Hypothalamus (tissue), 51 donors: ENCODE measurements around the gene TARP.

Source experiments
- DNase-seq, 51 donors: peaks; one replicate each; lab custom pipeline; 2025; lab: John Stamatoyannopoulos, UW

TARP gene

GRCh38 chr7:38222481-38223096 lies 50.8 kb downstream of the TARP start:
- peak in 2 of 51 donors; percentile 16 to 41 for DNase-seq

GRCh38 chr7:38220452-38220851 lies 53.0 kb downstream of the TARP start:
- no peak for DNase-seq

GRCh38 chr7:38217672-38218071 lies 55.8 kb downstream of the TARP start:
- DNase-seq = peak in 2 of 51 donors; percentile 3 to 11

- DNase-seq = peak in 47 of 51 donors; percentile 5 to 83 (median 55)
Observed at GRCh38 chr7:38215735-38216670, 57.4 kb downstream of the TARP start.

- no peak for DNase-seq
Observed at GRCh38 chr7:38215115-38215514, 58.3 kb downstream of the TARP start.

GRCh38 chr7:38211940-38212339 lies 61.5 kb downstream of the TARP start:
- peak in 19 of 51 donors; percentile 6 to 47 (median 19) for DNase-seq

- DNase-seq = no peak
Observed at GRCh38 chr7:38211486-38211885, 62.0 kb downstream of the TARP start.
